Measurements from ENCODE around the gene RAD51D.

Gene RAD51D

GRCh38 chr17:35082073-35082657, 37.5 kb downstream of the RAD51D start:
- peak; percentile 67 for DNase-seq (ENCODE audit: low read depth)
- no peak for TF ChIP-seq CTCF (IDR thresholded peaks at IDR 0.05; ENCODE audit: control insufficient read depth, insufficient read depth, low read depth, low read length, missing control alignments)
- H3K4me3 ChIP-seq (ENCODE audit: control insufficient read depth, low read depth, low read length), result no peak overlapping the region

- TF ChIP-seq CTCF (IDR thresholded peaks at IDR 0.05; ENCODE audit: control insufficient read depth, insufficient read depth, low read depth, low read length, missing control alignments), result no peak
- no peak overlapping the region for H3K4me3 ChIP-seq (ENCODE audit: control insufficient read depth, low read depth, low read length)
- no peak for DNase-seq (ENCODE audit: low read depth)
These were observed 38.0 kb downstream of the RAD51D start for GRCh38 chr17:35081638-35082037.

- no peak for DNase-seq (ENCODE audit: low read depth)
- H3K4me3 ChIP-seq (ENCODE audit: control insufficient read depth, low read depth, low read length), result no peak overlapping the region
- TF ChIP-seq CTCF (IDR thresholded peaks at IDR 0.05; ENCODE audit: control insufficient read depth, insufficient read depth, low read depth, low read length, missing control alignments), result no peak
These were observed 39.1 kb downstream of the RAD51D start for GRCh38 chr17:35080536-35080935.

- no peak for DNase-seq (ENCODE audit: low read depth)
- H3K4me3 ChIP-seq (ENCODE audit: control insufficient read depth, low read depth, low read length), result no peak overlapping the region
- no peak for TF ChIP-seq CTCF (IDR thresholded peaks at IDR 0.05; ENCODE audit: control insufficient read depth, insufficient read depth, low read depth, low read length, missing control alignments)
These were observed 39.9 kb downstream of the RAD51D start for GRCh38 chr17:35079547-35080423.

GRCh38 chr17:35076874-35077273, 42.8 kb downstream of the RAD51D start:
- no peak overlapping the region for H3K4me3 ChIP-seq (ENCODE audit: control insufficient read depth, low read depth, low read length)
- TF ChIP-seq CTCF (IDR thresholded peaks at IDR 0.05; ENCODE audit: control insufficient read depth, insufficient read depth, low read depth, low read length, missing control alignments), result no peak
- DNase-seq (ENCODE audit: low read depth), result no peak

- TF ChIP-seq CTCF (IDR thresholded peaks at IDR 0.05; ENCODE audit: control insufficient read depth, insufficient read depth, low read depth, low read length, missing control alignments), result no peak
- H3K4me3 ChIP-seq (ENCODE audit: control insufficient read depth, low read depth, low read length), result no peak overlapping the region
- no peak for DNase-seq (ENCODE audit: low read depth)
These were observed 44.7 kb downstream of the RAD51D start for GRCh38 chr17:35074711-35075707.
